AG09319 (cell line): Measurements from ENCODE around the gene RHAG.
"Not testable (repeated sequence)": the region's sequence is repeated elsewhere in the genome, so short reads cannot be mapped to it uniquely, and the experiment has no call there.

Source experiments
- DNase-seq: peaks from one replicate; pipeline ENCODE4 v3.0.0-alpha.2; 2010; ENCODE audit warnings: low read depth; ENCODE audit errors: extremely low read depth
- CTCF ChIP-seq: IDR thresholded peaks from 2 replicates; pipeline ENCODE4 v1.5.1; 2011; ENCODE audit warnings: low read depth, mild to moderate bottlenecking, inconsistent platforms, low read length, moderate library complexity

The RHAG gene

DNA sequence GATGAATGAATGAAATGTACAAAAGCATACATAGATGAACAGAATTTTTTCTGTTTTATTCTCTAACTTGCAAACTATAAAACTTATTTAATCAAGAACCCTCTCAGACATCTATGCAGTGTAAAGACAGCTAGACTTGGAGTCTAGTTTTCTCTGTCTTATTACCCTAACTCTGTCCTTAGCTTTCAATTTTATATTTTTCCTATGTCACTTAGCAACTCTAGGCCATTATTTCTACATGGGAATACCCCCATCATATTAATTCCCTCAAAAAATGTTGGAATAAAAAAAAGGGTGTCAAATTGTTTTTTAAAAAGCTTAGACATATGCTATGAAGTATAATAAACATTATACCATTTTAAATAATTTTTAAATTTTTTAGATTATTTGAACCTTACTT, 1.2 kb downstream of the RHAG start:
- TF ChIP-seq CTCF = no peak
- no peak for DNase-seq

DNA sequence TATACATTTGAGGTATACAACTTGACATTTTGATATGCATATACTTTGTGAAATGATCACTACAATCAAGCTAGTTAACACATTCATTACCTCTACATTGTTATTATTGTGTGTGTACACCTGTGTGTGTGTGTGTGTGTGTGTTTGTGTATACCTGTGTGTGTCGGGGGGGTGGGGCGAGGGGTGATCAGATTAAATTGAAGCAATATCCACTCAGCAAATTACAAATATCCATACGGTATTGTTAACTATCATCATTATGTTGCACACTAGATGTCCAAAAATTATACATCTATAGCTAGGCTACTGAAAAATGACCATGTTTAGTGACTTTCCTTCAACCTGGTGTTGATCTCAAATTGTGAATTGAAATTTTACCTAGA, 1.8 kb downstream of the RHAG start:
- no peak for DNase-seq
- TF ChIP-seq CTCF = no peak

DNA sequence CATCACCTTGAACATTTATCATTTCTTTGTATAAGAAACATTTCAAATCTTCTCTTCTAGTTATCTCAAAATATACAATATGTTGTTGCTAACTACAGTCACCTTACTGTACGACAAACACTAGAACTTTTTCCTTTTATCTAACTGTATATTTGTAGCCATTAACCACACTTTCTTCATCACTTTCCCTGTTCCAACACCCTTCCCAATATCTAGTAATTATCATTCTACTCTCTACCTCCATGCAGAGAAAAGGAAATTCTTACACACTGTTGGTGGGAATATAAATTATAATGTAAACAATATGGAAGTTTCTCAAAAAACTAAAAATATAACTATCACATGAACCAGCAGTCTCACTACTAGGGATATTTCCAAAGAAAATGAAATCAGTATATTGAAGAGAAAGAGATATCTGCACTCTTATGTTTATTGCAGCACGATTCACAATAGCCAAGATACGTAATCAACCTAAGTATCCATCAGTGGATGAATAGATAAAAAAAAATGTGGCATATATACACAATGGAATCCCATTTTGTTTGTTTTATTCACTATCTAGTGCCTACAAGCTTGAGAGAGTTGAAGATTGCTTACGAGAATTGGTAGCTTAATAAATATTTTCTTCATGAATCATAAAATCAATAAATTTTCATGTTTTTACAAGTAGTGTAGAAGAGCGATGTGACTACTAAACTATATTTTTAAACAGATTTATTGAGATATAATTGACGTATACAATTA, 2.4 kb downstream of the RHAG start:
- TF ChIP-seq CTCF = no peak
- DNase-seq = no peak

DNA sequence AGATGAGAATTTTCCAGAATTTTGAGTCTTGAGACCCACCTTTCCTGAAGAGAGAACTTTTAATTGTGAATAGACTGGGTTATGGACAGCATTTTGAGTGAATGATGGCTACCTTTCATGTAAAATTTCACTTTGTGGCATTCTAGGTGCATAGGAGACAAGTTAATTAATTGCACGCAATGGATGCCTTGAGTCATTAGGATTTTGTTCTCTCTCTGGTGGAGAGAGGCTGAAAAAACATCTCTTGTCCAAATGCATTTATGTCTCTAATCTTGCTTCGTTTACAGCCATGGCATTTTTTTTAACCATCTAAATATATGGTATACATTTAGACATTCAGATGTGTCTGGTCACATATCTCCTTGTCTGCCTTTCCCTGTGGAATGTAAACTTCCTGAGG, 3.1 kb downstream of the RHAG start:
- no peak for DNase-seq
- no peak for TF ChIP-seq CTCF

GRCh38 chr6:49632727-49633126, 3.9 kb downstream of the RHAG start:
- no peak for DNase-seq
- no peak for TF ChIP-seq CTCF

- not testable (repeated sequence) for DNase-seq
Measured at GRCh38 chr6:49629485-49630088, 7.1 kb downstream of the RHAG start.

- no peak for TF ChIP-seq CTCF
- no peak for DNase-seq
Measured at GRCh38 chr6:49626811-49627210, 9.8 kb downstream of the RHAG start.

DNA sequence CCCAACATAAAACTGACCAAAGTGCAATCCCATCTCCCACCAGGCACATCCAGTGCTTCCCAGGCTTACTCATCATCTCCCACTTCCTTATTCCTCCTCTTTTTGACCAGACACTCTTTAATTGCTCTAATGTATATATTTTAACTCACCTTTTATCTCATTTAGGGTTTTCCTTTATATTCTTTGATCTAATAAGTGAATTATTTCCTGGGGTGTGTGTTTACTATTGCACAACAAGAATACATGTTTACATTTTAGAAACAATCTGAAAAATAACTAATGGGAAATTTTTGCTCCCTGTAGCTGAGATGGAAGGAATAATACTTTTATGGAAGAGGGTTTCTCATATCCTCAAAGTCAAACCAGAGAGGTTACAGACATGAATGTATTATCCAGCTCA, 18.4 kb downstream of the RHAG start:
- no peak for DNase-seq
- TF ChIP-seq CTCF = no peak

DNA sequence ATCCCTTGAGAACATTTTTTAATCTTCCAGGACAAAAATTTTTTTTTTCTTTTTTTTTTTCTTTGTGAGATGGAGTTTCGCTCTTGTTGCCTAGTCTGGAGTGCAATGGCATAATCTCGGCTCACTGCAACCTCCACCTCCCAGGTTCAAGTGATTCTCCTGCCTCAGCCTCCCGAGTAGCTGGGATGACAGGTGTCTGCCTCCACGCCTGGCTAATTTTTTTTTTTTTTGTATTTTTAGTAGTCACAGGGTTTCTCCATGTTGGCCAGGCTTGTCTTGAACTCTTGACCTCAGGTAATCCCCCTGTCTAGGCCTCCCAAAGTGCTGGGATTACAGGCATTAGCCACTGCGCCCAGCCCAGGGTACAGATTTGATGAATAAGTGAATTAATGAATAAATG, 22.5 kb downstream of the RHAG start:
- not testable (repeated sequence) for DNase-seq
